IPS DF 6.9 (cell line): Measurements from ENCODE around the gene STARD10.

Source experiments
- DNase-seq: peaks from one replicate; pipeline ENCODE4 v3.0.0-alpha.2; 2013; ENCODE audit warnings: low read depth, low spot score
- H3K27ac ChIP-seq: one replicate; pipeline ENCODE4 v1.5.1; 2013; ENCODE audit warnings: low read length, control low read depth
- H3K27me3 ChIP-seq: 2 replicates; pipeline ENCODE4 v1.6.1; 2013; ENCODE audit warnings: mild to moderate bottlenecking, low read length; ENCODE audit not compliant: control insufficient read depth, insufficient read depth
- H3K36me3 ChIP-seq: 2 replicates; pipeline ENCODE4 v1.6.1; 2013; ENCODE audit warnings: low read length; ENCODE audit not compliant: control insufficient read depth, insufficient read depth
- H3K4me1 ChIP-seq: 2 replicates; pipeline ENCODE4 v1.6.1; 2013; ENCODE audit warnings: low read length; ENCODE audit not compliant: control insufficient read depth, insufficient read depth
- H3K4me3 ChIP-seq: 2 replicates; pipeline ENCODE4 v1.5.1; 2013; ENCODE audit warnings: mild to moderate bottlenecking, low read length
- H3K9me3 ChIP-seq: 2 replicates; pipeline ENCODE4 v1.6.1; 2013; ENCODE audit warnings: low read length, inconsistent platforms; ENCODE audit not compliant: control insufficient read depth, insufficient read depth
- WGBS: extraction: QIAGEN DNeasy Blood & Tissue Kit; methylation state at CpG from one replicate; pipeline ENCODE4 v1.1.7; 2013; ENCODE audit warnings: mixed read lengths, missing lambda C conversion rate; ENCODE audit not compliant: insufficient read length, insufficient coverage; 5-methylcytosine and 5-hydroxymethylcytosine counted together

The STARD10 gene

GRCh38 chr11:72725724-72726028, 68.2 kb downstream of the STARD10 start:
- WGBS = no CpG with 5 or more reads among the region's 4 CpGs

GRCh38 chr11:72724851-72725723, 68.8 kb downstream of the STARD10 start:
- peak; percentile 73 for DNase-seq
- Histone ChIP-seq H3K9me3 (no peaks in the 10 kb centered on the region), H3K27me3 (no peaks in the 10 kb centered on the region), H3K4me3 (no peak overlapping the region), H3K4me1 (peaks cover 1% of the 10 kb centered on the region; the same call in 1 of the 2 replicates), H3K36me3 (peaks cover 5% of the 10 kb centered on the region), H3K27ac (no peak overlapping the region)
- WGBS = no CpG with 5 or more reads among the region's 9 CpGs

More at GRCh38 chr11:72725724-72726028, 68.2 kb downstream of the STARD10 start:
- no peak overlapping the region for H3K27ac ChIP-seq
- no peaks in the 10 kb centered on the region for H3K27me3 ChIP-seq
- DNase-seq = no peak
- no peaks in the 10 kb centered on the region for H3K9me3 ChIP-seq
- H3K36me3 ChIP-seq = peaks cover 5% of the 10 kb centered on the region
- H3K4me1 ChIP-seq = peaks cover 3% of the 10 kb centered on the region; the same call in 1 of the 2 replicates
- no peak overlapping the region for H3K4me3 ChIP-seq

GRCh38 chr11:72724021-72724551, 69.8 kb downstream of the STARD10 start:
- Histone ChIP-seq H3K27me3 (no peaks in the 10 kb centered on the region), H3K36me3 (peaks cover 5% of the 10 kb centered on the region), H3K27ac (no peak overlapping the region), H3K4me1 (peaks cover 1% of the 10 kb centered on the region; the same call in 1 of the 2 replicates), H3K9me3 (no peaks in the 10 kb centered on the region), H3K4me3 (no peak overlapping the region)
- no CpG with 5 or more reads among the region's 5 CpGs for WGBS
- DNase-seq = no peak

- DNase-seq = no peak
- H3K4me1 ChIP-seq = peaks cover 1% of the 10 kb centered on the region; the same call in 1 of the 2 replicates
- H3K27me3 ChIP-seq = no peaks in the 10 kb centered on the region
- H3K4me3 ChIP-seq = no peak overlapping the region
- H3K9me3 ChIP-seq = no peaks in the 10 kb centered on the region
- no peak overlapping the region for H3K27ac ChIP-seq
- H3K36me3 ChIP-seq = peaks cover 5% of the 10 kb centered on the region
- WGBS = no CpG with 5 or more reads among the region's 9 CpGs
Measured at GRCh38 chr11:72723508-72723907, 70.3 kb downstream of the STARD10 start.

GRCh38 chr11:72722050-72722748, 71.6 kb downstream of the STARD10 start:
- Histone ChIP-seq H3K4me3 (no peak overlapping the region), H3K27me3 (no peaks in the 10 kb centered on the region), H3K36me3 (peaks cover 7% of the 10 kb centered on the region), H3K9me3 (no peaks in the 10 kb centered on the region), H3K4me1 (peaks cover 1% of the 10 kb centered on the region; the same call in 1 of the 2 replicates), H3K27ac (no peak overlapping the region)
- DNase-seq = no peak
- no CpG with 5 or more reads among the region's 10 CpGs for WGBS

- no CpG with 5 or more reads among the region's 13 CpGs for WGBS
- H3K36me3 ChIP-seq = peaks cover 8% of the 10 kb centered on the region
- H3K4me3 ChIP-seq = no peak overlapping the region
- no peaks in the 10 kb centered on the region for H3K27me3 ChIP-seq
- DNase-seq = no peak
- H3K27ac ChIP-seq = no peak overlapping the region
- no peaks in the 10 kb centered on the region for H3K9me3 ChIP-seq
- H3K4me1 ChIP-seq = peaks cover 1% of the 10 kb centered on the region; the same call in 1 of the 2 replicates
Measured at GRCh38 chr11:72721689-72722049, 72.2 kb downstream of the STARD10 start.

GRCh38 chr11:72721276-72721675, 72.6 kb downstream of the STARD10 start:
- H3K4me1 ChIP-seq = peaks cover 1% of the 10 kb centered on the region; the same call in 1 of the 2 replicates
- peaks cover 5% of the 10 kb centered on the region for H3K36me3 ChIP-seq
- H3K27ac ChIP-seq = no peak overlapping the region
- no peaks in the 10 kb centered on the region for H3K27me3 ChIP-seq
- H3K4me3 ChIP-seq = no peak overlapping the region
- WGBS = no CpG with 5 or more reads among the region's 3 CpGs
- no peaks in the 10 kb centered on the region for H3K9me3 ChIP-seq
- no peak for DNase-seq

- WGBS = no CpG with 5 or more reads among the region's 4 CpGs
- Histone ChIP-seq H3K27ac (no peak overlapping the region), H3K4me1 (peaks cover 1% of the 10 kb centered on the region; the same call in 1 of the 2 replicates), H3K4me3 (no peak overlapping the region), H3K36me3 (peaks cover 3% of the 10 kb centered on the region; the same call in 1 of the 2 replicates), H3K27me3 (no peaks in the 10 kb centered on the region), H3K9me3 (no peaks in the 10 kb centered on the region)
- no peak for DNase-seq
Measured at GRCh38 chr11:72720784-72721183, 73.1 kb downstream of the STARD10 start.

- peaks cover 1% of the 10 kb centered on the region; the same call in 1 of the 2 replicates for H3K4me1 ChIP-seq
- no peak overlapping the region for H3K27ac ChIP-seq
- no CpG with 5 or more reads among the region's 3 CpGs for WGBS
- no peaks in the 10 kb centered on the region for H3K27me3 ChIP-seq
- H3K9me3 ChIP-seq = no peaks in the 10 kb centered on the region
- H3K4me3 ChIP-seq = no peak overlapping the region
- H3K36me3 ChIP-seq = peaks cover 3% of the 10 kb centered on the region; the same call in 1 of the 2 replicates
- no peak for DNase-seq
Measured at GRCh38 chr11:72720047-72720446, 73.8 kb downstream of the STARD10 start.

- Histone ChIP-seq H3K27ac (no peak overlapping the region), H3K4me3 (no peak overlapping the region), H3K9me3 (no peaks in the 10 kb centered on the region), H3K36me3 (peaks cover 3% of the 10 kb centered on the region; the same call in 1 of the 2 replicates), H3K27me3 (no peaks in the 10 kb centered on the region), H3K4me1 (0 out of 2 replicates have a peak, but pooled peaks cover 1% of the 10 kb centered on the region)
- no peak for DNase-seq
- WGBS = no CpG with 5 or more reads among the region's 4 CpGs
Measured at GRCh38 chr11:72719551-72719950, 74.3 kb downstream of the STARD10 start.
